Neural progenitor cell (in vitro differentiated cells): ENCODE measurements around the gene IGF2BP1.

ENCODE experiments used
- EZH2 ChIP-seq: fragments of 200-600 bp; sonication (generic); IDR thresholded peaks from 2 replicates; pipeline ENCODE4 v1.6.1; 2017; ENCODE audit warnings: antibody characterized with exemption, mild to moderate bottlenecking, moderate library complexity
- EZH2phosphoT487 ChIP-seq: fragments of 200-600 bp; sonication (generic); IDR thresholded peaks from 2 replicates; pipeline ENCODE4 v1.6.1; 2017; ENCODE audit warnings: antibody characterized with exemption
- TF ChIP-seq, protein P1 (sequence below): fragments of 200-600 bp; sonication (generic); IDR thresholded peaks from 2 replicates; pipeline ENCODE4 v1.5.1; 2017; ENCODE audit warnings: antibody characterized with exemption, mild to moderate bottlenecking

DNA sequence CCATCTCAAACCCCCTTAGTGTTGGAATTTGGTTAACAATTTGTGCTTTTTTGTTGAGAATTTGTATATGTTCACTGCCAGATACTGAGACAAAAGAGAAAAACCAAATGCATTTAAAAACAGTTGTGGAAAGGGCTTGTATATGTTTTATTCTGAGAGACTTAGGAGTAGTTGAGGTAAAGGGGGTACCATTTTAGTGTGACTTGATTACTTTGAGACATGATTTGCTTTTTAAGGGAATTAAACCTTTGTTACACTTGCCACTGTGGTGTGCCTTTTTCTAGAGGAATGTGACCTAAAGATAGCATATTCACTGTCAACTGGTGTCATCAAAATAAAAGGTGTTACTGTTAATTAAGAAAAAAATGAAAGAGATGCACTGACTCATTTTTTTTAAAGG lies 4.5 kb downstream of the IGF2BP1 start:
- TF ChIP-seq EZH2 = no peak
- TF ChIP-seq, protein P1, sequence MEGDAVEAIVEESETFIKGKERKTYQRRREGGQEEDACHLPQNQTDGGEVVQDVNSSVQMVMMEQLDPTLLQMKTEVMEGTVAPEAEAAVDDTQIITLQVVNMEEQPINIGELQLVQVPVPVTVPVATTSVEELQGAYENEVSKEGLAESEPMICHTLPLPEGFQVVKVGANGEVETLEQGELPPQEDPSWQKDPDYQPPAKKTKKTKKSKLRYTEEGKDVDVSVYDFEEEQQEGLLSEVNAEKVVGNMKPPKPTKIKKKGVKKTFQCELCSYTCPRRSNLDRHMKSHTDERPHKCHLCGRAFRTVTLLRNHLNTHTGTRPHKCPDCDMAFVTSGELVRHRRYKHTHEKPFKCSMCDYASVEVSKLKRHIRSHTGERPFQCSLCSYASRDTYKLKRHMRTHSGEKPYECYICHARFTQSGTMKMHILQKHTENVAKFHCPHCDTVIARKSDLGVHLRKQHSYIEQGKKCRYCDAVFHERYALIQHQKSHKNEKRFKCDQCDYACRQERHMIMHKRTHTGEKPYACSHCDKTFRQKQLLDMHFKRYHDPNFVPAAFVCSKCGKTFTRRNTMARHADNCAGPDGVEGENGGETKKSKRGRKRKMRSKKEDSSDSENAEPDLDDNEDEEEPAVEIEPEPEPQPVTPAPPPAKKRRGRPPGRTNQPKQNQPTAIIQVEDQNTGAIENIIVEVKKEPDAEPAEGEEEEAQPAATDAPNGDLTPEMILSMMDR = no peak
- no peak for TF ChIP-seq EZH2phosphoT487
